K562 (cell line): ENCODE data around the gene CDH3.

ENCODE experiments used
- ADNP ChIP-seq: fragments of 200-800 bp; sonication (Bioruptor generic); IDR thresholded peaks from 2 replicates; pipeline ENCODE4 v1.6.1; 2016; ENCODE audit warnings: missing genetic modification characterization, missing compliant biosample characterization
- CREB1 ChIP-seq, 2 experiments: sonication (generic) in 1 of 2; formaldehyde crosslinking in 1 of 2; IDR thresholded peaks; 2 replicates each; pipeline versions ENCODE4 v1.6.1 to v1.8.0; 2012 to 2022; ENCODE audit warnings: inconsistent platforms in 1 of 2, mild to moderate bottlenecking in 1 of 2, missing genetic modification reagents in 1 of 2, moderate library complexity in 1 of 2
- EHMT2 ChIP-seq: fragments of 450-650 bp; IDR thresholded peaks from 2 replicates; pipeline ENCODE4 v1.6.1; 2018; ENCODE audit warnings: antibody characterized with exemption
- ETS1 ChIP-seq: conservative IDR thresholded peaks from 2 replicates; pipeline ENCODE4 v1.6.1; 2011; ENCODE audit warnings: low read depth, mild to moderate bottlenecking, low read length; ENCODE audit not compliant: control insufficient read depth
- FOXO4 ChIP-seq: fragments of 450-650 bp; formaldehyde crosslinking; IDR thresholded peaks from 2 replicates; pipeline ENCODE4 v1.4.0; 2020; ENCODE audit warnings: mild to moderate bottlenecking, moderate library complexity
- ILK ChIP-seq: fragments of 450-650 bp; IDR thresholded peaks from 2 replicates; pipeline ENCODE4 v1.6.1; 2016; ENCODE audit warnings: missing genetic modification characterization, low read depth, mild to moderate bottlenecking, missing compliant biosample characterization, moderate library complexity, borderline replicate concordance
- MAX ChIP-seq: sonication (generic); formaldehyde crosslinking; IDR thresholded peaks from 2 replicates; pipeline ENCODE4 v1.9.0; 2022; ENCODE audit warnings: mild to moderate bottlenecking, missing genetic modification reagents
- POLR2AphosphoS5 ChIP-seq: IDR thresholded peaks from 2 replicates; pipeline ENCODE4 v1.6.1; 2011; ENCODE audit warnings: mild to moderate bottlenecking, low read depth, low read length, moderate library complexity; ENCODE audit not compliant: control insufficient read depth, insufficient read depth
- SP1 ChIP-seq: sonication (generic); formaldehyde crosslinking; IDR thresholded peaks from 2 replicates; pipeline ENCODE4 v1.8.1; 2022; ENCODE audit warnings: mild to moderate bottlenecking, missing genetic modification reagents
- U2AF1 ChIP-seq: fragments of 200-400 bp; formaldehyde crosslinking; optimal IDR thresholded peaks from 2 replicates; pipeline ENCODE3; 2017; ENCODE audit warnings: mild to moderate bottlenecking, low read depth, low read length, moderate library complexity
- ZBTB17 ChIP-seq: fragments of 450-650 bp; formaldehyde crosslinking; IDR thresholded peaks from 2 replicates; pipeline ENCODE4 v1.4.0; 2020; ENCODE audit warnings: mild to moderate bottlenecking
- ZNF217 ChIP-seq: sonication (generic); formaldehyde crosslinking; IDR thresholded peaks from 2 replicates; pipeline ENCODE4 v1.8.0; 2022; ENCODE audit warnings: mild to moderate bottlenecking, missing genetic modification reagents

GRCh38 chr16:68733570-68733969, 88.5 kb downstream of the CDH3 start:
- TF ChIP-seq ZBTB17 (CRISPR knock-in tag) (no peak), EHMT2 (no peak), SP1 (CRISPR knock-in tag) (no peak), CREB1 (IDR thresholded peaks at IDR 0.05) (no peak), CREB1 (CRISPR knock-in tag; IDR thresholded peaks at IDR 0.05) (no peak), U2AF1 (no peak), MAX (no peak), POLR2AphosphoS5 (no peak), ZNF217 (CRISPR knock-in tag) (no peak), FOXO4 (CRISPR knock-in tag) (no peak), ETS1 (no peak), ILK (tag) (no peak), ADNP (tag) (no peak)
